PC-3 (cell line): ENCODE data around the gene STX5.
"Not testable (repeated sequence)": the region's sequence is repeated elsewhere in the genome, so short reads cannot be mapped to it uniquely, and the experiment has no call there.

Source experiments
- EZH2 ChIP-seq: fragments of 300-600 bp; sonication (generic); IDR thresholded peaks from one replicate; pipeline ENCODE4 v1.6.1; 2017; ENCODE audit warnings: antibody characterized with exemption, mild to moderate bottlenecking, low read length; ENCODE audit not compliant: unreplicated experiment
- EZH2phosphoT487 ChIP-seq: fragments of 300-600 bp; sonication (generic); IDR thresholded peaks from 2 replicates; pipeline ENCODE4 v1.6.1; 2018; ENCODE audit warnings: mild to moderate bottlenecking, antibody characterized with exemption, low read length, borderline replicate concordance
- TF ChIP-seq, protein P1 (sequence below): fragments of 300-600 bp; sonication (generic); conservative IDR thresholded peaks from 2 replicates; pipeline ENCODE4 v1.5.1; 2017; ENCODE audit warnings: antibody characterized with exemption, low read depth, mild to moderate bottlenecking, low read length

DNA sequence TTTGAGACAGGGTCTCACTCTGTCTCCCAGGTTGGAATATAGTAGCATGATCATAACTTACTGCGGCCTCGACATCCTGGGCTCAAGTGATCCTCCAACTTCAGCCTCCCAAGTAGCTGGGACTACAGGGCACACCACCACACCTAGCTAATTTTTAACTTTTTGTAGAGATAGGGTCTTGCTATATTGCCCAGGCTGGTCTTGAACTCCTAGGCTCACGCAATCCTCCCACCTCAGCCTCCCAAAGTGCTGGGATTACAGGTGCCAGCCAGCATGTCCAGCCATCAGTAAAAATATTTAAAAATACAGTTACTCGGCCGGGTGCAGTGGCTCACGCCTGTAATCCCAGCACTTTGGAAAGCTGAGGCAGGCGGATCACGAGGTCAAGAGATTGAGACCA lies 3.7 kb downstream of the STX5 start:
- TF ChIP-seq, protein P1, sequence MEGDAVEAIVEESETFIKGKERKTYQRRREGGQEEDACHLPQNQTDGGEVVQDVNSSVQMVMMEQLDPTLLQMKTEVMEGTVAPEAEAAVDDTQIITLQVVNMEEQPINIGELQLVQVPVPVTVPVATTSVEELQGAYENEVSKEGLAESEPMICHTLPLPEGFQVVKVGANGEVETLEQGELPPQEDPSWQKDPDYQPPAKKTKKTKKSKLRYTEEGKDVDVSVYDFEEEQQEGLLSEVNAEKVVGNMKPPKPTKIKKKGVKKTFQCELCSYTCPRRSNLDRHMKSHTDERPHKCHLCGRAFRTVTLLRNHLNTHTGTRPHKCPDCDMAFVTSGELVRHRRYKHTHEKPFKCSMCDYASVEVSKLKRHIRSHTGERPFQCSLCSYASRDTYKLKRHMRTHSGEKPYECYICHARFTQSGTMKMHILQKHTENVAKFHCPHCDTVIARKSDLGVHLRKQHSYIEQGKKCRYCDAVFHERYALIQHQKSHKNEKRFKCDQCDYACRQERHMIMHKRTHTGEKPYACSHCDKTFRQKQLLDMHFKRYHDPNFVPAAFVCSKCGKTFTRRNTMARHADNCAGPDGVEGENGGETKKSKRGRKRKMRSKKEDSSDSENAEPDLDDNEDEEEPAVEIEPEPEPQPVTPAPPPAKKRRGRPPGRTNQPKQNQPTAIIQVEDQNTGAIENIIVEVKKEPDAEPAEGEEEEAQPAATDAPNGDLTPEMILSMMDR = not testable (repeated sequence)
- not testable (repeated sequence) for TF ChIP-seq EZH2, EZH2phosphoT487
